ENCODE measurements around the gene KRR1.

DNA sequence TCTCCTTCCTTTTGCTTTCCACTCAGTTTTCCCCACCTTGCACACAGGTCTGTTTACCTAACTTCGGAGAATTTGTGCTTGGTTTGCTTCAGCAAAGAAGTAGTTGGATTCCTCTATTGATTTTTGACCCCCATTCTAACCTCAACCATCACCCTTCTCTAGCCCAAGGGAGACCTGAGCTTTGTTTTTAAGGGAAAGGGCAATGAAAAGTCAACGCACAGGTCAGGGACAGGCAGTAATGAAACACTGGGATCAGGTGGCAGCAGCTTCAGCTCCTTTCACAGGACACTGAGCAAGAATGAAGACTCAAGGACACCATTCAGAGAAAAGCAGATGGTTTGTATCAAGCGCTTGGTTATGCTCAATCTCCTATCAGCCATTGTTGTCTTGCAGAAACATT is 46.9 kb upstream of the KRR1 start:
- TF ChIP-seq EZH2 (IDR thresholded peaks at IDR 0.05; ENCODE audit: insufficient read depth, low read length): no peak
- TF ChIP-seq, protein P1, sequence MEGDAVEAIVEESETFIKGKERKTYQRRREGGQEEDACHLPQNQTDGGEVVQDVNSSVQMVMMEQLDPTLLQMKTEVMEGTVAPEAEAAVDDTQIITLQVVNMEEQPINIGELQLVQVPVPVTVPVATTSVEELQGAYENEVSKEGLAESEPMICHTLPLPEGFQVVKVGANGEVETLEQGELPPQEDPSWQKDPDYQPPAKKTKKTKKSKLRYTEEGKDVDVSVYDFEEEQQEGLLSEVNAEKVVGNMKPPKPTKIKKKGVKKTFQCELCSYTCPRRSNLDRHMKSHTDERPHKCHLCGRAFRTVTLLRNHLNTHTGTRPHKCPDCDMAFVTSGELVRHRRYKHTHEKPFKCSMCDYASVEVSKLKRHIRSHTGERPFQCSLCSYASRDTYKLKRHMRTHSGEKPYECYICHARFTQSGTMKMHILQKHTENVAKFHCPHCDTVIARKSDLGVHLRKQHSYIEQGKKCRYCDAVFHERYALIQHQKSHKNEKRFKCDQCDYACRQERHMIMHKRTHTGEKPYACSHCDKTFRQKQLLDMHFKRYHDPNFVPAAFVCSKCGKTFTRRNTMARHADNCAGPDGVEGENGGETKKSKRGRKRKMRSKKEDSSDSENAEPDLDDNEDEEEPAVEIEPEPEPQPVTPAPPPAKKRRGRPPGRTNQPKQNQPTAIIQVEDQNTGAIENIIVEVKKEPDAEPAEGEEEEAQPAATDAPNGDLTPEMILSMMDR (IDR thresholded peaks at IDR 0.05; ENCODE audit: insufficient read depth, low read depth, low read length): no peak
